ENCODE data around the gene PTPRM. TPM values are rescaled to one million over a fixed set of nuclear protein-coding genes. Genes with fewer than 3 reads are reported as not detected.

PTPRM gene
- polyA plus RNA-seq, 4 donors: 2.2 to 31.4 (median 18.1) TPM

- Histone ChIP-seq H3K4me1 (ENCODE audit: control insufficient read depth in 3 of 3, insufficient read depth in 2 of 3, low read depth in 1 of 3, low read length in 2 of 3) (no peaks in the 10 kb centered on the region), H3K36me3 (ENCODE audit: control insufficient read depth in 3 of 3, insufficient read depth in 2 of 3, low read depth in 1 of 3, low read length in 3 of 3) (no peaks in the 10 kb centered on the region), H3K4me3 (ENCODE audit: low read depth in 1 of 3, low read length in 3 of 3) (no peak overlapping the region), H3K27ac (ENCODE audit: low read depth in 1 of 3, low read length in 2 of 3) (no peak overlapping the region), H3K27me3 (ENCODE audit: control insufficient read depth in 3 of 3, insufficient read depth in 3 of 3, low read length in 3 of 3) (no peaks in the 10 kb centered on the region), H3K9me3 (ENCODE audit: control insufficient read depth in 2 of 2, insufficient read depth in 1 of 2, low read depth in 1 of 2, low read length in 1 of 2) (no peaks in the 10 kb centered on the region)
- no peak for FAIRE-seq
- no peak for DNase-seq
- 70 to 80% (median 79%) methylated on average over 8 of the region's 8 CpGs for WGBS, 3 donors
Observed at GRCh38 chr18:8217051-8217564, 650.0 kb downstream of the PTPRM start.

- no peaks in the 10 kb centered on the region for H3K36me3 ChIP-seq (ENCODE audit: control insufficient read depth in 3 of 3, insufficient read depth in 2 of 3, low read depth in 1 of 3, low read length in 3 of 3)
- H3K4me1 ChIP-seq (ENCODE audit: control insufficient read depth in 3 of 3, insufficient read depth in 2 of 3, low read depth in 1 of 3, low read length in 2 of 3): no peaks in the 10 kb centered on the region
- H3K27me3 ChIP-seq (ENCODE audit: control insufficient read depth in 3 of 3, insufficient read depth in 3 of 3, low read length in 3 of 3): no peaks in the 10 kb centered on the region
- WGBS, 3 donors: 88 to 98% (median 93%) methylated on average over 4 of the region's 4 CpGs
- DNase-seq (no peak), FAIRE-seq (no peak)
- H3K4me3 ChIP-seq (ENCODE audit: low read depth in 1 of 3, low read length in 3 of 3): no peak overlapping the region
- H3K27ac ChIP-seq (ENCODE audit: low read depth in 1 of 3, low read length in 2 of 3): no peak overlapping the region
- H3K9me3 ChIP-seq (ENCODE audit: control insufficient read depth in 2 of 2, insufficient read depth in 1 of 2, low read depth in 1 of 2, low read length in 1 of 2): no peaks in the 10 kb centered on the region
Observed at GRCh38 chr18:8218197-8218596, 651.1 kb downstream of the PTPRM start.

- Histone ChIP-seq H3K27me3 (ENCODE audit: control insufficient read depth in 3 of 3, insufficient read depth in 3 of 3, low read length in 3 of 3) (no peaks in the 10 kb centered on the region), H3K4me1 (ENCODE audit: control insufficient read depth in 3 of 3, insufficient read depth in 2 of 3, low read depth in 1 of 3, low read length in 2 of 3) (no peaks in the 10 kb centered on the region), H3K9me3 (ENCODE audit: control insufficient read depth in 2 of 2, insufficient read depth in 1 of 2, low read depth in 1 of 2, low read length in 1 of 2) (peaks cover 0 to 3% of the 10 kb centered on the region in 2 donors), H3K36me3 (ENCODE audit: control insufficient read depth in 3 of 3, insufficient read depth in 2 of 3, low read depth in 1 of 3, low read length in 3 of 3) (no peaks in the 10 kb centered on the region), H3K4me3 (ENCODE audit: low read depth in 1 of 3, low read length in 3 of 3) (no peak overlapping the region), H3K27ac (ENCODE audit: low read depth in 1 of 3, low read length in 2 of 3) (no peak overlapping the region)
- DNase-seq (no peak), FAIRE-seq (no peak)
- WGBS, 3 donors: 75 to 81% (median 80%) methylated on average over 3 of the region's 3 CpGs
Observed at GRCh38 chr18:8221452-8221851, 654.3 kb downstream of the PTPRM start.

- Histone ChIP-seq H3K9me3 (ENCODE audit: control insufficient read depth in 2 of 2, insufficient read depth in 1 of 2, low read depth in 1 of 2, low read length in 1 of 2) (peaks cover 0 to 5% of the 10 kb centered on the region in 2 donors), H3K4me1 (ENCODE audit: control insufficient read depth in 3 of 3, insufficient read depth in 2 of 3, low read depth in 1 of 3, low read length in 2 of 3) (no peaks in the 10 kb centered on the region), H3K27me3 (ENCODE audit: control insufficient read depth in 3 of 3, insufficient read depth in 3 of 3, low read length in 3 of 3) (no peaks in the 10 kb centered on the region), H3K36me3 (ENCODE audit: control insufficient read depth in 3 of 3, insufficient read depth in 2 of 3, low read depth in 1 of 3, low read length in 3 of 3) (no peaks in the 10 kb centered on the region), H3K27ac (ENCODE audit: low read depth in 1 of 3, low read length in 2 of 3) (no peak overlapping the region), H3K4me3 (ENCODE audit: low read depth in 1 of 3, low read length in 3 of 3) (no peak overlapping the region)
- DNase-seq: no peak
- FAIRE-seq: no peak
- WGBS, 3 donors: 93 to 95% (median 94%) methylated on average over 3 of the region's 3 CpGs
Observed at GRCh38 chr18:8224576-8224975, 657.5 kb downstream of the PTPRM start.

GRCh38 chr18:8229040-8229439 is 661.9 kb downstream of the PTPRM start:
- Histone ChIP-seq H3K27ac (ENCODE audit: low read depth in 1 of 3, low read length in 2 of 3) (no peak overlapping the region), H3K4me1 (ENCODE audit: control insufficient read depth in 3 of 3, insufficient read depth in 2 of 3, low read depth in 1 of 3, low read length in 2 of 3) (no peaks in the 10 kb centered on the region), H3K9me3 (ENCODE audit: control insufficient read depth in 2 of 2, insufficient read depth in 1 of 2, low read depth in 1 of 2, low read length in 1 of 2) (peaks cover 0 to 5% of the 10 kb centered on the region in 2 donors), H3K27me3 (ENCODE audit: control insufficient read depth in 3 of 3, insufficient read depth in 3 of 3, low read length in 3 of 3) (no peaks in the 10 kb centered on the region), H3K4me3 (ENCODE audit: low read depth in 1 of 3, low read length in 3 of 3) (no peak overlapping the region), H3K36me3 (ENCODE audit: control insufficient read depth in 3 of 3, insufficient read depth in 2 of 3, low read depth in 1 of 3, low read length in 3 of 3) (no peaks in the 10 kb centered on the region)
- DNase-seq (peak in 1 of 2 donors; percentile 6), FAIRE-seq (no peak)
- 64 to 72% (median 69%) methylated on average over 5 of the region's 5 CpGs for WGBS, 3 donors

GRCh38 chr18:8229787-8230186 is 662.7 kb downstream of the PTPRM start:
- Histone ChIP-seq H3K9me3 (ENCODE audit: control insufficient read depth in 2 of 2, insufficient read depth in 1 of 2, low read depth in 1 of 2, low read length in 1 of 2) (peaks cover 0 to 5% of the 10 kb centered on the region in 2 donors), H3K36me3 (ENCODE audit: control insufficient read depth in 3 of 3, insufficient read depth in 2 of 3, low read depth in 1 of 3, low read length in 3 of 3) (no peaks in the 10 kb centered on the region), H3K27me3 (ENCODE audit: control insufficient read depth in 3 of 3, insufficient read depth in 3 of 3, low read length in 3 of 3) (no peaks in the 10 kb centered on the region), H3K4me1 (ENCODE audit: control insufficient read depth in 3 of 3, insufficient read depth in 2 of 3, low read depth in 1 of 3, low read length in 2 of 3) (no peaks in the 10 kb centered on the region), H3K27ac (ENCODE audit: low read depth in 1 of 3, low read length in 2 of 3) (no peak overlapping the region), H3K4me3 (ENCODE audit: low read depth in 1 of 3, low read length in 3 of 3) (no peak overlapping the region)
- DNase-seq (no peak), FAIRE-seq (no peak)
- 89 to 92% (median 90%) methylated on average over 3 of the region's 3 CpGs for WGBS, 3 donors

GRCh38 chr18:8231316-8231715 is 664.2 kb downstream of the PTPRM start:
- Histone ChIP-seq H3K27ac (ENCODE audit: low read depth in 1 of 3, low read length in 2 of 3) (no peak overlapping the region), H3K4me1 (ENCODE audit: control insufficient read depth in 3 of 3, insufficient read depth in 2 of 3, low read depth in 1 of 3, low read length in 2 of 3) (no peaks in the 10 kb centered on the region)
- no peak for FAIRE-seq

GRCh38 chr18:8232791-8233190 is 665.7 kb downstream of the PTPRM start:
- no peak overlapping the region for H3K4me3 ChIP-seq (ENCODE audit: low read depth in 1 of 3, low read length in 3 of 3)
- H3K4me1 ChIP-seq (ENCODE audit: control insufficient read depth in 3 of 3, insufficient read depth in 2 of 3, low read depth in 1 of 3, low read length in 2 of 3): no peaks in the 10 kb centered on the region
- no peak for DNase-seq
- no peak overlapping the region for H3K27ac ChIP-seq (ENCODE audit: low read depth in 1 of 3, low read length in 2 of 3)
- no peaks in the 10 kb centered on the region for H3K27me3 ChIP-seq (ENCODE audit: control insufficient read depth in 3 of 3, insufficient read depth in 3 of 3, low read length in 3 of 3)
- no peaks in the 10 kb centered on the region for H3K9me3 ChIP-seq (ENCODE audit: control insufficient read depth in 2 of 2, insufficient read depth in 1 of 2, low read depth in 1 of 2, low read length in 1 of 2)
- no peaks in the 10 kb centered on the region for H3K36me3 ChIP-seq (ENCODE audit: control insufficient read depth in 3 of 3, insufficient read depth in 2 of 3, low read depth in 1 of 3, low read length in 3 of 3)
- WGBS, 3 donors: 64 to 83% (median 66%) methylated on average over 4 of the region's 4 CpGs
- FAIRE-seq: no peak

More at GRCh38 chr18:8231316-8231715, 664.2 kb downstream of the PTPRM start:
- Histone ChIP-seq H3K27me3 (ENCODE audit: control insufficient read depth in 3 of 3, insufficient read depth in 3 of 3, low read length in 3 of 3) (no peaks in the 10 kb centered on the region), H3K9me3 (ENCODE audit: control insufficient read depth in 2 of 2, insufficient read depth in 1 of 2, low read depth in 1 of 2, low read length in 1 of 2) (peaks cover 0 to 2% of the 10 kb centered on the region in 2 donors), H3K36me3 (ENCODE audit: control insufficient read depth in 3 of 3, insufficient read depth in 2 of 3, low read depth in 1 of 3, low read length in 3 of 3) (no peaks in the 10 kb centered on the region), H3K4me3 (ENCODE audit: low read depth in 1 of 3, low read length in 3 of 3) (no peak overlapping the region)
- 65 to 82% (median 79%) methylated on average over 5 of the region's 5 CpGs for WGBS, 3 donors
- DNase-seq: no peak

GRCh38 chr18:8235894-8236293 is 668.8 kb downstream of the PTPRM start:
- no peaks in the 10 kb centered on the region for H3K9me3 ChIP-seq (ENCODE audit: control insufficient read depth in 2 of 2, insufficient read depth in 1 of 2, low read depth in 1 of 2, low read length in 1 of 2)
- H3K4me3 ChIP-seq (ENCODE audit: low read depth in 1 of 3, low read length in 3 of 3): no peak overlapping the region
- H3K4me1 ChIP-seq (ENCODE audit: control insufficient read depth in 3 of 3, insufficient read depth in 2 of 3, low read depth in 1 of 3, low read length in 2 of 3): no peaks in the 10 kb centered on the region
- WGBS, 3 donors: 92 to 95% (median 94%) methylated on average over 3 of the region's 3 CpGs
- no peak overlapping the region for H3K27ac ChIP-seq (ENCODE audit: low read depth in 1 of 3, low read length in 2 of 3)
- no peaks in the 10 kb centered on the region for H3K27me3 ChIP-seq (ENCODE audit: control insufficient read depth in 3 of 3, insufficient read depth in 3 of 3, low read length in 3 of 3)
- FAIRE-seq (no peak), DNase-seq (no peak)
- no peaks in the 10 kb centered on the region for H3K36me3 ChIP-seq (ENCODE audit: control insufficient read depth in 3 of 3, insufficient read depth in 2 of 3, low read depth in 1 of 3, low read length in 3 of 3)
